ENCODE data around the gene ABCC6. TPM values are rescaled to one million over a fixed set of nuclear protein-coding genes. Genes with fewer than 3 reads are reported as not detected.

ABCC6 gene
- total RNA-seq, 2 donors from 2014 or later = not detected

DNA sequence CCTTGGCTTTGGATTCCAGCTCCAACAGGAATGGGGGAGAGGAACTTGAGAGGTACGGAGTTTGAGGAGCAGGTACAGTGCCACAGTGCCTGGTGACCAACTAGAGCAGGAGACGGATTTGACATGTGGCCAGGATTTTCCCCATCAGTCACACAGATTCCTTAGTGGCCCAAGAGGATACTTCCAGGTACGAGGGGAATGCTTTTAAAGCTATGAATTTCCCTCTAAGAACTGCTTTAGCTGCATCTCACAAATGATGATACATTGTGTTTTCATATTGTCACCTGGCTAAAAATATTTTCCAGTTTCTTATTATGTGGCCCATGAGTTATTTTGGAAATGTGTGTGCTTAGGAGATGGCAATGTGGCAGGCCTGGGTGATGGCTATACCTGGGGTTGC lies 98.3 kb downstream of the ABCC6 start:
- DNase-seq (ENCODE audit: low spot score in 2 of 2) (no peak), ATAC-seq (no peak)
- no peak overlapping the region for H3K27ac Mint-ChIP-seq
- peaks cover 43 to 58% of the 10 kb centered on the region in 2 donors for H3K36me3 Mint-ChIP-seq
- H3K9me3 Mint-ChIP-seq = peaks cover 0 to 11% of the 10 kb centered on the region in 2 donors

GRCh38 chr16:16124438-16124837 lies 98.9 kb downstream of the ABCC6 start:
- ATAC-seq (no peak), DNase-seq (ENCODE audit: low spot score in 2 of 2) (no peak)
- Mint-ChIP-seq H3K27ac (no peak overlapping the region), H3K36me3 (peaks cover 43 to 63% of the 10 kb centered on the region in 2 donors), H3K9me3 (peaks cover 0 to 11% of the 10 kb centered on the region in 2 donors)

GRCh38 chr16:16122264-16122663 lies 101.0 kb downstream of the ABCC6 start:
- no peak for DNase-seq (ENCODE audit: low spot score in 2 of 2)
- H3K9me3 Mint-ChIP-seq = peaks cover 0 to 11% of the 10 kb centered on the region in 2 donors
- H3K36me3 Mint-ChIP-seq = peaks cover 54 to 78% of the 10 kb centered on the region in 2 donors
- ATAC-seq = no peak
- peak overlapping the region in 1 of 2 donors; percentile 47 for H3K27ac Mint-ChIP-seq

DNA sequence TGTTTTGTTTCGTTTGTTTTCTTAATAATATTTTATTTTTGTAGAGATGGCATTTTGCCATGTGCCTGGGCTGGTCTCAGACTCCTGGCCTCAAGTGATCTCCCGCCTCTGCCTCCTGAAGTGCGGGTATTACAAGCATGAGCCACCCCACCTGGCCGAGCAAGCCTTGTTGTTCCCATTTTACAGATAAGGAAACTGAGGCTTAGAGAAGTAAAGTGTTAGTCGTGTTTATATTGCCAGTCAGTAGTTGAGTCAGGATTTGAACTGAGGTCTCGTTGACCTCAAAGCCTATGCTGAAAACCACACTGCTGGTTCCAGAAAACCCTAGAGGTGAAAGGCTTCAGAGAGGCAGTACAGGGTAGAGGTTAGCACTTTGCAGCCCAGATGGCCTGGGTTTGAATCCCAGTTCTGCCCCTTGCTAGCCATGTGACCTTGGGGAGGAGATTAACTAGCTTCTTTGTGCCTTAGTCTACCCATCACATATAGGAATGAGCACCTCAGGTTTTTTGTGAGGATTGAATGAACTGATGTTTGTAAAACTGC lies 102.0 kb downstream of the ABCC6 start:
- Mint-ChIP-seq H3K27ac (peak overlapping the region; percentile 47 to 74), H3K9me3 (peaks cover 0 to 11% of the 10 kb centered on the region in 2 donors), H3K36me3 (peaks cover 63 to 87% of the 10 kb centered on the region in 2 donors)
- DNase-seq (ENCODE audit: low spot score in 2 of 2) = no peak
- peak in 1 of 2 donors; percentile 63 for ATAC-seq

DNA sequence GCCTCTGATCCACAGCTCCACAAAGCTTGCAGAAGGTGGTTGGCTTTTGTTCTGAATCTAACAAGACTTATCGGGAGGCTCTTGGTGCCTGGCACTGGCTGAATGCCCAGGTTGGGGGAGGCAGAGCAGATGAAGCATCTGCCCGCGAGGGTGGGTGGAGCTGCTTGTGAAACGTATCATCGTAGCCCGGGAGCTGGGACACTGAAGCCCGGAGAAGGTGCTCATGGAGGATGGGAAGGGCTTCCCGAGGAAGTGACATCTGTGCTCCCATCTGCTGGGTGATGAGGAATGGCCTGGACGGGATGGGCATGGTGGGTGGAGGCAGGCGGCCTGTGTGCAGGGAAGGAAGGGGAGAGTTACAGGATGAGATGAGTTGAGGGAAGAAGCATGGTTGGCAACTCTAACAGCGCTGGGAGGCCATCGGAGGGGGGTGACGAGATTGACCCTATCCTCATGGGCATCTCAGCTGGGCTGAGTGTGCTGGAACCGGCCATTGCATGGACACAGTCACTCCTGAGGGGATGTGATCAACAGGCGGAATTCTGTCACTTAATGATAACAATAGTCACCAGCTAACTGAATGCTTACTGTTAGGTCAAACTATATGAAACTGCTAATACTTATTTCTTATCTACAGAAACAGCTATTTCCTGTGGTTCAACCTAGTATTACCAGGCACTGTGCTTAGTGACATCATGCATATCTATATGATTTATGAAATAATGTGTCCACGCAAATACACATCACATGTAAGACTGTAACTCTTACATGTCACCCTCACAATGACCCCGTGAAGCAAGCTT lies 102.7 kb downstream of the ABCC6 start:
- Mint-ChIP-seq H3K9me3 (peaks cover 0 to 11% of the 10 kb centered on the region in 2 donors), H3K36me3 (peaks cover 66 to 90% of the 10 kb centered on the region in 2 donors), H3K27ac (peak overlapping the region; percentile 47 to 70)
- DNase-seq (ENCODE audit: low spot score in 2 of 2) (no peak), ATAC-seq (no peak)

- peaks cover 0 to 11% of the 10 kb centered on the region in 2 donors for H3K9me3 Mint-ChIP-seq
- DNase-seq (ENCODE audit: low spot score in 2 of 2) (no peak), ATAC-seq (no peak)
- peaks cover 67 to 90% of the 10 kb centered on the region in 2 donors for H3K36me3 Mint-ChIP-seq
- peak overlapping the region; percentile 47 to 63 for H3K27ac Mint-ChIP-seq
Measured at GRCh38 chr16:16120044-16120381, 103.3 kb downstream of the ABCC6 start.

DNA sequence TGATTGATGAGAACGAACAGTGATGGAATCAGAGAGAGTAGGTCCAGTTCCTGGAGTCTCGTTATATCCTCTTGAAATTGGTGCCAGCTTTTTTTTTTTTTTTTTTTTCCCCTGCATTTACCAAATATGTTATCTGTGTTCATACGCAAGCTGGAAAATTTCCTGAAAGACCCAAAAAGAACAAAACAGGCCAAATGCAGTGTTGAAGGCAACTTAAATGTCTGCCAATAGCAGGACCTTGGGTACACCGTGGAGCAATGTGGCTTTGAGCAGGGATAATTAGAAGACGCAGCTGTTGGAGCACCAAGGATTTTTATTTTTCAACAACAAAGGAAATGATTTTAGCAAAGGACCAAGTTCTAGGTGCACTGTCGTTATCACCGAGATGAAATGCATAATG lies 105.0 kb downstream of the ABCC6 start:
- ATAC-seq (no peak), DNase-seq (ENCODE audit: low spot score in 2 of 2) (no peak)
- Mint-ChIP-seq H3K9me3 (no peaks in the 10 kb centered on the region), H3K27ac (no peak overlapping the region), H3K36me3 (peaks cover 64 to 90% of the 10 kb centered on the region in 2 donors)

- H3K36me3 Mint-ChIP-seq = peaks cover 57 to 82% of the 10 kb centered on the region in 2 donors
- H3K9me3 Mint-ChIP-seq = no peaks in the 10 kb centered on the region
- ATAC-seq = no peak
- no peak overlapping the region for H3K27ac Mint-ChIP-seq
- DNase-seq (ENCODE audit: low spot score in 2 of 2) = no peak
Measured at GRCh38 chr16:16116841-16117240, 106.5 kb downstream of the ABCC6 start.

- no peak for DNase-seq (ENCODE audit: low spot score in 2 of 2)
- H3K36me3 Mint-ChIP-seq = peaks cover 45 to 63% of the 10 kb centered on the region in 2 donors
- H3K9me3 Mint-ChIP-seq = no peaks in the 10 kb centered on the region
- no peak for ATAC-seq
- H3K27ac Mint-ChIP-seq = no peak overlapping the region
Measured at GRCh38 chr16:16113076-16113475, 110.2 kb downstream of the ABCC6 start.

DNA sequence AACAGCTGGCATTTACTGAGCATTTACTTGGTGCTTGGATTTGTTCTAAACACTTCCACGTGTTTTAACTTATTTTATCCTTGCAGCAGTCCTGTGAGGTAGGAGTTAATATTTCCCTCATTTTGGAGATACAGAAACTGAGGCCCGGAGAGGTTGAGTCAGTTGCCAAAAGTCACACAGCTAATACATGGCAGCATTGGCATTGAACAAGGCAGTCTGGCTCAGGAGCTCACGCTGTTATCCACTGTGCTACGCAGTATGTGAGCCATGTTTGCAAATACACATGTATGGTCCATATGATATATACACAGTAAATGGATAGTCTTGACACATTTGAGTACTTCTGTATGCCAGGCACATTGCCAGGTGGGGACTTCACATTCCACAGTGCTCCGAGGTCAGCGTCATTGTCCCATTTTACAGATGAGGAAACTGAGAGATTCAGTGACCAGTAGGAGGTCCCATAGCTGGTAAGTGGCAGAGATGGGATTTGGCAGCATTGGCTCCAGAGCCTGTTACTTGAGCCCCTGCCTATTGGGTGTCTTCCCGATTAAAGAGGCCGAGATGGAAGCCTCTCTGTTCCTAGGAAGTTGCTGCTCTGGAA lies 110.7 kb downstream of the ABCC6 start:
- DNase-seq (ENCODE audit: low spot score in 2 of 2) (no peak), ATAC-seq (no peak)
- no peaks in the 10 kb centered on the region for H3K9me3 Mint-ChIP-seq
- H3K36me3 Mint-ChIP-seq = peaks cover 39 to 57% of the 10 kb centered on the region in 2 donors
- H3K27ac Mint-ChIP-seq = no peak overlapping the region

DNA sequence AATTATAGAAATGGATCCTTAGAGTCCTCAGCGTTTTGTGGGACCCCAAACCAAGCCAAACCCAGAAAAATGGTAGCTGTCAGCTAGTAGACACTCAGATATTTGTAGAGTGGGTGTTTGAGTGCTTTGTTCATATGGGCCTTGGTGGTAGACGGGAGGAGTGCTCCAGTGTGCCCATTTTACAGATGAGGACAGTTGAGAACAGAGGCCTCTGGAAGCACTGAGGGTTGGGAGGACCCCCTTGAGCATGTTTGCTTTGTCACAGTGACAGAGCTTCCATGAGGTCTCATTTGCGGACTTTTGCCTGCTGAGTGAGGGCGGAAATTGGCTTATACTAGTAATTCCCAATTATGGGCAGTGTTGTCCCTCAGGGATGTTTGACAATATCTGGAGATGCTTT lies 111.7 kb downstream of the ABCC6 start:
- no peak for ATAC-seq
- no peak overlapping the region for H3K27ac Mint-ChIP-seq
- H3K36me3 Mint-ChIP-seq = peaks cover 30 to 48% of the 10 kb centered on the region in 2 donors

DNA sequence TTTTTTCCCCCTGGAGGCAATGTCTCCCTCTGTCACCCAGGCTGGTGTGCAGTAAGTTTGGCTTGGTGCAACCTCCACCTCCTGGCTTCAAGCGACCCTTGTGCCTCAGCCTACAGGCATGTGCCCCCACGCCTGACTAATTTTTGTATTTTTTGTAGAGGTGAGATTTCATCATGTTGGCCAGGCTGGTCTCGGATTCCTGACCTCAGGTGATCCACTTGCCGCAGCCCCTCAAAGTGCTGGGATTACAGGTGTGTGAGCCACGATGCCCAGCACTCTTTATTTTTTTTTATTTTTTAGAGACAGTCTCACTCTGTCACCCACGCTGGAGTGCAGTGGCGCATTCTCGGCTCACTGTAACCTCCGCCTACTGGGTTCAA lies 113.2 kb downstream of the ABCC6 start:
- ATAC-seq = no peak
- Mint-ChIP-seq H3K36me3 (peaks cover 24 to 34% of the 10 kb centered on the region in 2 donors), H3K9me3 (no peaks in the 10 kb centered on the region), H3K27ac (peak overlapping the region in 1 of 2 donors; percentile 68)
- DNase-seq (ENCODE audit: low spot score in 2 of 2) = no peak

More for the DNA sequence above, 111.7 kb downstream of the ABCC6 start:
- no peaks in the 10 kb centered on the region for H3K9me3 Mint-ChIP-seq
- DNase-seq (ENCODE audit: low spot score in 2 of 2) = no peak

GRCh38 chr16:16109453-16110110 lies 113.7 kb downstream of the ABCC6 start:
- Mint-ChIP-seq H3K27ac (peak overlapping the region in 1 of 2 donors; percentile 68), H3K9me3 (no peaks in the 10 kb centered on the region), H3K36me3 (peaks cover 19 to 28% of the 10 kb centered on the region in 2 donors)
- ATAC-seq (no peak), DNase-seq (ENCODE audit: low spot score in 2 of 2) (no peak)

DNA sequence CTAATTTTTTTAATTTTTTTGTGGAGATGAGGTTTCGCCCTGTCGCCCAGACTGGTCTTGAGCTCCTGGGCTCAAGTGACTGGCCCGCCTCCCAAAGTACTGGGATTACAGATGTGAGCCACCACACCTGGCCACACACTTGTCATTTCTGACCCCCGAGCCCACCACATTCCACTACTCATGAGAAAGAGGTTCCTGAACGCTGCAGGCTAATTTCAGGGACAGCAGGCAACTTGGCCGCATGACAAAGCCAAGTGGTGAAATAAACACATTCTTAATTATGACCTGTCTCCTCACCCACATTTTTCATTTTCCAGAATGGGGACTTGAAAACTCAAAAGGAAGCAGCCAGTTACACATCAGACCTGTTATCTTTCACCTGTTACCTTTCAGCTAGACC lies 114.5 kb downstream of the ABCC6 start:
- DNase-seq (ENCODE audit: low spot score in 2 of 2) (no peak), ATAC-seq (no peak)
- Mint-ChIP-seq H3K9me3 (no peaks in the 10 kb centered on the region), H3K36me3 (peaks cover 17 to 25% of the 10 kb centered on the region in 2 donors), H3K27ac (no peak overlapping the region)

GRCh38 chr16:16107839-16108238 lies 115.5 kb downstream of the ABCC6 start:
- no peaks in the 10 kb centered on the region for H3K9me3 Mint-ChIP-seq
- peak overlapping the region in 1 of 2 donors; percentile 60 for H3K27ac Mint-ChIP-seq
- ATAC-seq = no peak
- no peak for DNase-seq (ENCODE audit: low spot score in 2 of 2)
- peaks cover 16 to 27% of the 10 kb centered on the region in 2 donors for H3K36me3 Mint-ChIP-seq

GRCh38 chr16:16106466-16106865 lies 116.8 kb downstream of the ABCC6 start:
- ATAC-seq (no peak), DNase-seq (ENCODE audit: low spot score in 2 of 2) (no peak)
- H3K36me3 Mint-ChIP-seq = peaks cover 15 to 27% of the 10 kb centered on the region in 2 donors
- no peak overlapping the region for H3K27ac Mint-ChIP-seq
- H3K9me3 Mint-ChIP-seq = no peaks in the 10 kb centered on the region

GRCh38 chr16:16105646-16106045 lies 117.6 kb downstream of the ABCC6 start:
- Mint-ChIP-seq H3K9me3 (no peaks in the 10 kb centered on the region), H3K27ac (peak overlapping the region in 1 of 2 donors; percentile 25), H3K36me3 (peaks cover 12 to 25% of the 10 kb centered on the region in 2 donors)
- no peak for ATAC-seq
- DNase-seq (ENCODE audit: low spot score in 2 of 2) = no peak

Measured in activated naive CD4-positive, alpha-beta T cell treated with anti-CD3 and anti-CD28 coated beads, Interleukin-2, amount 50 U/mL, for 72 hours (primary cell).